GM20431 (cell line): ENCODE data around the gene EPAS1.

Experiments used
- in situ Hi-C: fragments of 300-500 bp; cut with MseI, MboI; formaldehyde crosslinking; loops from one replicate; pipeline ENCODE4 v1.15.0; 2020; ENCODE audit warnings: low sequenced_read_pairs; ENCODE audit not compliant: unreplicated experiment

The EPAS1 gene

GRCh38 chr2:46336283-46336959 lies 39.2 kb downstream of the EPAS1 start:
- in situ Hi-C loops, result no loop called here

- in situ Hi-C loops, result no loop called here
Observed at GRCh38 chr2:46337208-46337994, 40.2 kb downstream of the EPAS1 start.

GRCh38 chr2:46338674-46339073 lies 41.5 kb downstream of the EPAS1 start:
- in situ Hi-C loops, result no loop called here

GRCh38 chr2:46339200-46339599 lies 42.0 kb downstream of the EPAS1 start:
- in situ Hi-C loops, result no loop called here

GRCh38 chr2:46339676-46340459 lies 42.7 kb downstream of the EPAS1 start:
- in situ Hi-C loops, result no loop called here

- in situ Hi-C loops, result no loop called here
Observed at GRCh38 chr2:46340740-46341420, 43.7 kb downstream of the EPAS1 start.

- in situ Hi-C loops, result no loop called here
Observed at GRCh38 chr2:46342566-46343315, 45.5 kb downstream of the EPAS1 start.

- in situ Hi-C loops, result no loop called here
Observed at GRCh38 chr2:46344706-46345105, 47.5 kb downstream of the EPAS1 start.

GRCh38 chr2:46345775-46346174 lies 48.6 kb downstream of the EPAS1 start:
- in situ Hi-C loops, result no loop called here

GRCh38 chr2:46346719-46347118 lies 49.5 kb downstream of the EPAS1 start:
- in situ Hi-C loops, result no loop called here

- in situ Hi-C loops, result no loop called here
Observed at GRCh38 chr2:46347648-46348280, 50.6 kb downstream of the EPAS1 start.

- in situ Hi-C loops, result no loop called here
Observed at GRCh38 chr2:46349115-46349547, 51.9 kb downstream of the EPAS1 start.

GRCh38 chr2:46350029-46350689 lies 53.0 kb downstream of the EPAS1 start:
- in situ Hi-C loops, result loop anchor here (25.0 kb wide), 1 partner anchor 288 kb away; no protein-coding TSS in a partner anchor

GRCh38 chr2:46351098-46351749 lies 54.0 kb downstream of the EPAS1 start:
- in situ Hi-C loops, result loop anchor here (25.0 kb wide), 1 partner anchor 289 kb away; no protein-coding TSS in a partner anchor

- in situ Hi-C loops, result loop anchor here (25.0 kb wide), 1 partner anchor 289 kb away; no protein-coding TSS in a partner anchor
Observed at GRCh38 chr2:46351750-46352138, 54.5 kb downstream of the EPAS1 start.

GRCh38 chr2:46352621-46353020 lies 55.4 kb downstream of the EPAS1 start:
- in situ Hi-C loops, result loop anchor here (25.0 kb wide), 1 partner anchor 290 kb away; no protein-coding TSS in a partner anchor

- in situ Hi-C loops, result loop anchor here (25.0 kb wide), 1 partner anchor 291 kb away; no protein-coding TSS in a partner anchor
Observed at GRCh38 chr2:46353509-46353908, 56.3 kb downstream of the EPAS1 start.

- in situ Hi-C loops, result loop anchor here (25.0 kb wide), 1 partner anchor 293 kb away; no protein-coding TSS in a partner anchor
Observed at GRCh38 chr2:46355756-46356155, 58.5 kb downstream of the EPAS1 start.
